Activated B cell treated with CpG ODN at 0.5 μM for 24 hours (primary cell): ENCODE results near the gene NDC80. TPM values are rescaled to one million over a fixed set of nuclear protein-coding genes. Genes with fewer than 3 reads are reported as not detected.

Experiments
- ATAC-seq: fragments of 200-7000 bp; cut with Tn5 transposase; one replicate; pipeline ENCODE4 v1.10.0; 2021; ENCODE audit warnings: low read depth, mild to moderate bottlenecking, moderate library complexity
- CTCF ChIA-PET: fragments of 350-600 bp; sonication (Branson Sonifier 250); formaldehyde crosslinking; loops from one replicate; lab custom pipeline; 2021; ENCODE audit warnings: antibody characterized with exemption; lab: Charles Lee
- POLR2A ChIA-PET: fragments of 350-600 bp; sonication (Branson Sonifier 250); formaldehyde crosslinking; loops from one replicate; lab custom pipeline; 2021; ENCODE audit warnings: antibody characterized with exemption; lab: Charles Lee
- DNase-seq: peaks from one replicate; pipeline ENCODE4 v3.0.0; 2022
- H3K27ac Mint-ChIP-seq: one replicate; pipeline ENCODE4 v1.8.0; 2020; ENCODE audit warnings: mixed read lengths
- H3K27me3 Mint-ChIP-seq: one replicate; pipeline ENCODE4 v1.8.0; 2021; ENCODE audit warnings: mixed read lengths
- H3K36me3 Mint-ChIP-seq: one replicate; pipeline ENCODE4 v1.8.0; 2021; ENCODE audit warnings: low read depth, mixed read lengths
- H3K4me1 Mint-ChIP-seq: one replicate; pipeline ENCODE4 v1.8.0; 2021; ENCODE audit warnings: mixed read lengths
- H3K4me3 Mint-ChIP-seq: one replicate; pipeline ENCODE4 v1.8.0; 2020; ENCODE audit warnings: mild to moderate bottlenecking, mixed read lengths
- H3K9me3 Mint-ChIP-seq: one replicate; pipeline ENCODE4 v1.8.0; 2020; ENCODE audit warnings: mixed read lengths
- CTCF ChIP-seq: fragments of 200-600 bp; IDR thresholded peaks from one replicate; pipeline ENCODE4 v1.8.0; 2022; ENCODE audit warnings: antibody characterized with exemption, mild to moderate bottlenecking
- intact Hi-C: fragments of 100-400 bp; cut with micrococcal nuclease; formaldehyde crosslinking; loops from one replicate; pipeline ENCODE4 v1.15.1; 2024
- total RNA-seq: library from RNA; stranded (reverse); gene quantifications from 2 replicates; pipeline ENCODE4 v1.2.3, GENCODE V29; 2022

The NDC80 gene
- total RNA-seq, 1 donor from 2014 or later = 1.9 TPM

- POLR2A ChIA-PET = interaction anchor here (0.7 to 6.2 kb wide), 7 partner anchors 9 to 327 kb away, joined by 3 to 53 read pairs (median 7); partner anchors contain the start of genes METTL4, NDC80 and SMCHD1
- Mint-ChIP-seq H3K4me3 (peak overlapping the region; percentile 9), H3K36me3 (no peaks in the 10 kb centered on the region), H3K4me1 (peaks cover 22% of the 10 kb centered on the region), H3K9me3 (no peaks in the 10 kb centered on the region), H3K27ac (peak overlapping the region; percentile 61), H3K27me3 (no peaks in the 10 kb centered on the region)
- no peak for TF ChIP-seq CTCF
- CTCF ChIA-PET = interaction anchor here (0.6 to 1.4 kb wide), 3 partner anchors 17 to 67 kb away, joined by 3 read pairs; partner anchors contain the start of gene SMCHD1
- no peak for ATAC-seq
- intact Hi-C loops = loop anchor here (1.0 to 2.0 kb wide), 2 partner anchors 18 to 47 kb away; partner anchors contain the start of genes METTL4 and NDC80
- no peak for DNase-seq
Measured at GRCh38 chr18:2588666-2589344, 17.4 kb downstream of the NDC80 start.

GRCh38 chr18:2589345-2590068 lies 18.1 kb downstream of the NDC80 start:
- POLR2A ChIA-PET = interaction anchor here (0.7 to 6.2 kb wide), 8 partner anchors 10 to 326 kb away, joined by 3 to 53 read pairs (median 7); partner anchors contain the start of genes METTL4, NDC80 and SMCHD1
- ATAC-seq (peak; percentile 80), DNase-seq (no peak)
- no peaks in the 10 kb centered on the region for H3K9me3 Mint-ChIP-seq
- peak overlapping the region; percentile 74 for H3K27ac Mint-ChIP-seq
- no peak for TF ChIP-seq CTCF
- H3K27me3 Mint-ChIP-seq = no peaks in the 10 kb centered on the region
- CTCF ChIA-PET = interaction anchor here (0.6 to 1.4 kb wide), 3 partner anchors 16 to 66 kb away, joined by 3 read pairs; partner anchors contain the start of gene SMCHD1
- intact Hi-C loops = loop anchor here (1.0 to 2.0 kb wide), 3 partner anchors 15 to 47 kb away; partner anchors contain the start of genes METTL4 and NDC80
- no peaks in the 10 kb centered on the region for H3K36me3 Mint-ChIP-seq
- peak overlapping the region; percentile 46 for H3K4me3 Mint-ChIP-seq
- H3K4me1 Mint-ChIP-seq = peaks cover 22% of the 10 kb centered on the region

- H3K27ac Mint-ChIP-seq = peak overlapping the region; percentile 74
- H3K9me3 Mint-ChIP-seq = no peaks in the 10 kb centered on the region
- no peaks in the 10 kb centered on the region for H3K27me3 Mint-ChIP-seq
- CTCF ChIA-PET = interaction anchor here (1.2 to 1.4 kb wide), 2 partner anchors 15 to 66 kb away, joined by 3 read pairs; partner anchors contain the start of gene SMCHD1
- POLR2A ChIA-PET = interaction anchor here (1.0 to 6.2 kb wide), 4 partner anchors 15 to 66 kb away, joined by 4 to 53 read pairs (median 7); partner anchors contain the start of genes METTL4, NDC80 and SMCHD1
- ATAC-seq (no peak), DNase-seq (no peak)
- intact Hi-C loops = loop anchor here (2.0 kb wide), 1 partner anchor 14 kb away; no protein-coding TSS in a partner anchor
- no peak for TF ChIP-seq CTCF
- H3K4me1 Mint-ChIP-seq = peaks cover 22% of the 10 kb centered on the region
- H3K4me3 Mint-ChIP-seq = peak overlapping the region; percentile 42
- no peaks in the 10 kb centered on the region for H3K36me3 Mint-ChIP-seq
Measured at GRCh38 chr18:2590303-2590702, 18.9 kb downstream of the NDC80 start.

- intact Hi-C loops = no loop called here
- H3K4me3 Mint-ChIP-seq = no peak overlapping the region
Measured at GRCh38 chr18:2597639-2598038, 26.3 kb downstream of the NDC80 start.

More at GRCh38 chr18:2597639-2598038, 26.3 kb downstream of the NDC80 start:
- Mint-ChIP-seq H3K27ac (no peak overlapping the region), H3K4me1 (peaks cover 6% of the 10 kb centered on the region), H3K36me3 (peaks cover 3% of the 10 kb centered on the region), H3K27me3 (no peaks in the 10 kb centered on the region), H3K9me3 (peaks cover 2% of the 10 kb centered on the region)
- ATAC-seq (no peak), DNase-seq (no peak)
- CTCF ChIA-PET = no interaction called here
- TF ChIP-seq CTCF = no peak
- POLR2A ChIA-PET = interaction anchor here (0.7 kb wide), 1 partner anchor 45 kb away, joined by 3 read pairs; no protein-coding TSS in a partner anchor
